DOHH2 (cell line): ENCODE data around the gene CENPT.

Source experiments
- H3F3A ChIP-seq: fragments of 200-600 bp; sonication (generic), shearing (Covaris generic); 2 replicates; pipeline ENCODE4 v1.6.0; 2016; ENCODE audit warnings: antibody characterized with exemption, mild to moderate bottlenecking; ENCODE audit not compliant: control insufficient read depth, insufficient read depth
- H3K27ac ChIP-seq: fragments of 200-600 bp; sonication (generic); 2 replicates; pipeline ENCODE4 v1.5.1; 2014; ENCODE audit warnings: low read depth, mild to moderate bottlenecking, low read length, moderate library complexity
- H3K27me3 ChIP-seq: fragments of 200-600 bp; sonication (generic); 2 replicates; pipeline ENCODE4 v1.6.1; 2014; ENCODE audit warnings: mild to moderate bottlenecking, low read length, mixed read lengths; ENCODE audit not compliant: control insufficient read depth
- H3K36me3 ChIP-seq: fragments of 200-600 bp; sonication (generic); 2 replicates; pipeline ENCODE4 v1.6.1; 2014; ENCODE audit warnings: mild to moderate bottlenecking, low read length, moderate library complexity, mixed read lengths; ENCODE audit not compliant: control insufficient read depth
- H3K4me1 ChIP-seq: fragments of 200-600 bp; sonication (generic); 2 replicates; pipeline ENCODE4 v1.6.1; 2014; ENCODE audit warnings: mild to moderate bottlenecking, low read length, mixed read lengths; ENCODE audit not compliant: control insufficient read depth
- H3K4me2 ChIP-seq: fragments of 200-600 bp; sonication (generic); 2 replicates; pipeline ENCODE4 v1.6.0; 2014; ENCODE audit warnings: mild to moderate bottlenecking, low read length, moderate library complexity
- H3K4me3 ChIP-seq: fragments of 200-600 bp; sonication (generic); 2 replicates; pipeline ENCODE4 v1.5.1; 2014; ENCODE audit warnings: mild to moderate bottlenecking, low read length, mixed read lengths
- H3K79me2 ChIP-seq: fragments of 200-600 bp; sonication (generic); 2 replicates; pipeline ENCODE4 v1.6.1; 2014; ENCODE audit warnings: mild to moderate bottlenecking, low read length, mixed read lengths; ENCODE audit not compliant: control insufficient read depth
- H3K9me2 ChIP-seq: fragments of 200-600 bp; sonication (generic); replicated peaks from 2 replicates; pipeline ENCODE4 v1.6.1; 2014; ENCODE audit warnings: mild to moderate bottlenecking, low read length, mixed read lengths; ENCODE audit not compliant: control insufficient read depth
- H3K9me3 ChIP-seq: fragments of 200-600 bp; sonication (generic); 2 replicates; pipeline ENCODE4 v1.6.1; 2014; ENCODE audit warnings: antibody characterized with exemption, low read length, mixed read lengths; ENCODE audit not compliant: control insufficient read depth, insufficient read depth
- H4K20me1 ChIP-seq: fragments of 200-600 bp; sonication (generic); 2 replicates; pipeline ENCODE4 v1.6.0; 2014; ENCODE audit warnings: low read depth, mild to moderate bottlenecking, antibody characterized with exemption, low read length, moderate library complexity; ENCODE audit not compliant: control insufficient read depth, insufficient read depth
- CTCF ChIP-seq: fragments of 200-600 bp; sonication (generic); IDR thresholded peaks from one replicate; pipeline ENCODE4 v1.5.1; 2014; ENCODE audit warnings: antibody characterized with exemption, mild to moderate bottlenecking, low read depth, low read length; ENCODE audit not compliant: poor library complexity, severe bottlenecking
- EZH2phosphoT487 ChIP-seq: fragments of 200-600 bp; sonication (generic); IDR thresholded peaks from 2 replicates; pipeline ENCODE4 v1.6.1; 2017; ENCODE audit warnings: borderline replicate concordance, mild to moderate bottlenecking, antibody characterized with exemption, low read length, moderate library complexity, mixed read lengths

CENPT gene

GRCh38 chr16:67782567-67783352, 64.7 kb downstream of the CENPT start:
- H4K20me1 ChIP-seq = no peaks in the 10 kb centered on the region

GRCh38 chr16:67781565-67781921, 66.0 kb downstream of the CENPT start:
- TF ChIP-seq CTCF (no peak), EZH2phosphoT487 (no peak)
- Histone ChIP-seq H3K27me3 (no peaks in the 10 kb centered on the region), H3K4me1 (peaks cover 7% of the 10 kb centered on the region), H4K20me1 (no peaks in the 10 kb centered on the region), H3K36me3 (no peaks in the 10 kb centered on the region), H3K4me2 (no peak overlapping the region), H3K4me3 (no peak overlapping the region), H3K9me3 (no peaks in the 10 kb centered on the region), H3K27ac (no peak overlapping the region), H3K79me2 (peaks cover 14% of the 10 kb centered on the region), H3F3A (0 out of 2 replicates have a peak, but pooled peaks cover 2% of the 10 kb centered on the region), H3K9me2 (no peaks in the 10 kb centered on the region)

More at GRCh38 chr16:67782567-67783352, 64.7 kb downstream of the CENPT start:
- no peaks in the 10 kb centered on the region for H3K27me3 ChIP-seq
- H3K79me2 ChIP-seq = peaks cover 22% of the 10 kb centered on the region
- H3K27ac ChIP-seq = no peak overlapping the region
- no peak overlapping the region for H3K4me2 ChIP-seq
- peaks cover 18% of the 10 kb centered on the region for H3K4me1 ChIP-seq
- H3K9me3 ChIP-seq = no peaks in the 10 kb centered on the region
- H3F3A ChIP-seq = 0 out of 2 replicates have a peak, but pooled peaks cover 3% of the 10 kb centered on the region
- no peaks in the 10 kb centered on the region for H3K36me3 ChIP-seq
- no peak overlapping the region for H3K4me3 ChIP-seq
- TF ChIP-seq CTCF (no peak), EZH2phosphoT487 (no peak)
- no peaks in the 10 kb centered on the region for H3K9me2 ChIP-seq

- no peak overlapping the region for H3K4me3 ChIP-seq
- TF ChIP-seq CTCF (no peak), EZH2phosphoT487 (no peak)
- H3K4me1 ChIP-seq = peaks cover 2% of the 10 kb centered on the region
- H3K79me2 ChIP-seq = peaks cover 11% of the 10 kb centered on the region
- no peaks in the 10 kb centered on the region for H3F3A ChIP-seq
- H3K27me3 ChIP-seq = no peaks in the 10 kb centered on the region
- no peak overlapping the region for H3K4me2 ChIP-seq
- H3K9me3 ChIP-seq = no peaks in the 10 kb centered on the region
- no peaks in the 10 kb centered on the region for H3K36me3 ChIP-seq
- no peak overlapping the region for H3K27ac ChIP-seq
- H4K20me1 ChIP-seq = no peaks in the 10 kb centered on the region
- H3K9me2 ChIP-seq = no peaks in the 10 kb centered on the region
Measured at GRCh38 chr16:67780847-67781564, 66.5 kb downstream of the CENPT start.
